WERI-Rb-1 (cell line): ENCODE data around the gene KLHDC10.
"Not testable (repeated sequence)": the region's sequence is repeated elsewhere in the genome, so short reads cannot be mapped to it uniquely, and the experiment has no call there.

ENCODE experiments used
- DNase-seq: peaks from one replicate; pipeline ENCODE4 v3.0.0-alpha.2; 2020
- H3K27ac ChIP-seq: fragments of 250-450 bp; sonication (Bioruptor Pico); 2 replicates; pipeline ENCODE4 v1.5.1; 2020; ENCODE audit warnings: mild to moderate bottlenecking, moderate library complexity
- H3K27me3 ChIP-seq: fragments of 250-450 bp; sonication (Bioruptor Pico); 2 replicates; pipeline ENCODE4 v1.5.1; 2021; ENCODE audit warnings: mild to moderate bottlenecking, low read depth, moderate library complexity; ENCODE audit not compliant: insufficient read depth, severe bottlenecking
- H3K36me3 ChIP-seq: fragments of 250-450 bp; sonication (Bioruptor Pico); 2 replicates; pipeline ENCODE4 v1.5.1; 2020; ENCODE audit warnings: mild to moderate bottlenecking, moderate library complexity
- H3K4me3 ChIP-seq: 2 replicates; pipeline ENCODE4 v1.5.1; 2011; ENCODE audit warnings: low read depth, mild to moderate bottlenecking, control low read depth, low read length
- H3K9me3 ChIP-seq: fragments of 250-450 bp; sonication (Bioruptor Pico); 2 replicates; pipeline ENCODE4 v1.5.1; 2021; ENCODE audit warnings: mild to moderate bottlenecking, moderate library complexity; ENCODE audit not compliant: severe bottlenecking
- CTCF ChIP-seq: IDR thresholded peaks from 2 replicates; pipeline ENCODE4 v1.5.1; 2011; ENCODE audit warnings: low read depth, mild to moderate bottlenecking, control low read depth, inconsistent platforms, low read length

KLHDC10 gene

DNA sequence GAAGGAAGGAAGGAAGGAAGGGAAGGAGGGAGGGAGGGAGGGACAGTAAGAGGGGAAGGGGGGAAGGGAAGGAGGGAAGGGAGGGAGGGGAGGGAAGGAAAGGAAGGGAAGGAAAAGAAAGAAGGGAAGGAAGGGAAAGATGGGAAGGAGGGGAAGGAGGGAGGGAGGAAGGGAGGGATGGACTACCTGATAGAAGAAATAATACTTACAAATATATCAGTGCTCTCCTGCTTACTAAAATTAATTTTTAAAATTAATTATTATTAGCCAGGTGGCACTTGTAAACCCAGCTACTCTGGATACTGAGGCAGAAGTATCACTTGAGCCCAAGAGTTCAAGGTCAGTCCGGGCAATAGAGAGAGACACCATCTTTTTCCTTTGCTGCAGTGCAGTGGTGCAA is 37.6 kb upstream of the KLHDC10 start:
- Histone ChIP-seq H3K36me3 (peaks cover 34% of the 10 kb centered on the region), H3K27ac (no peak overlapping the region), H3K9me3 (no peaks in the 10 kb centered on the region), H3K27me3 (no peaks in the 10 kb centered on the region), H3K4me3 (no peak overlapping the region)
- TF ChIP-seq CTCF, result no peak
- DNase-seq, result no peak

DNA sequence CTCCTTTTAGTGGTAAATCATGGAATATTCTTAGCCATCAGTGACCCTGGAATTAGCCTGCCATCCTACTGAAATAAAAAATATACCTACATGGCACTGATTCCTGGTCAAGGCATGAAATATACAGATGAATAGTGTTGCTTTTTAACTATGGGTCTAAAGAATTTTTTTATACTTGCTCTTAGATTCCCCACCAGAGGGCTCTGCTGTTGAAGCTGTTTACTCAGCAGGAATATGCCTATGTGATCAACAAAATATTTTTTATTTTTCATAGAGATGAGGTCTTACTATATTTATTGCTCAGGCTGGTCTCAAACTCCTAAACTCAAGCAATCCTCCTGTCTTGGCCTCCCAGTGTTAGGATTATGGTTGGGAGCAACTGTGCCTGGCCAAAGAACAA is 32.6 kb upstream of the KLHDC10 start:
- Histone ChIP-seq H3K36me3 (peaks cover 28% of the 10 kb centered on the region), H3K9me3 (no peaks in the 10 kb centered on the region), H3K27ac (no peak overlapping the region), H3K4me3 (no peak overlapping the region), H3K27me3 (no peaks in the 10 kb centered on the region)
- no peak for DNase-seq
- no peak for TF ChIP-seq CTCF

GRCh38 chr7:130040576-130040975 is 29.8 kb upstream of the KLHDC10 start:
- Histone ChIP-seq H3K27me3 (no peaks in the 10 kb centered on the region), H3K27ac (no peak overlapping the region), H3K4me3 (no peak overlapping the region), H3K9me3 (no peaks in the 10 kb centered on the region), H3K36me3 (peaks cover 40% of the 10 kb centered on the region)
- no peak for DNase-seq
- TF ChIP-seq CTCF, result no peak

- H3K36me3 ChIP-seq, result peaks cover 25% of the 10 kb centered on the region
- no peaks in the 10 kb centered on the region for H3K27me3 ChIP-seq
- no peak for DNase-seq
- H3K27ac ChIP-seq, result no peak overlapping the region
- no peaks in the 10 kb centered on the region for H3K9me3 ChIP-seq
- no peak overlapping the region for H3K4me3 ChIP-seq
- TF ChIP-seq CTCF, result no peak
These were observed 22.5 kb upstream of the KLHDC10 start for GRCh38 chr7:130047831-130048230.

GRCh38 chr7:130048906-130049305 is 21.4 kb upstream of the KLHDC10 start:
- H3K27me3 ChIP-seq, result no peaks in the 10 kb centered on the region
- no peak for TF ChIP-seq CTCF
- H3K4me3 ChIP-seq, result no peak overlapping the region
- H3K9me3 ChIP-seq, result no peaks in the 10 kb centered on the region
- no peak for DNase-seq
- H3K36me3 ChIP-seq, result peaks cover 19% of the 10 kb centered on the region
- no peak overlapping the region for H3K27ac ChIP-seq

DNA sequence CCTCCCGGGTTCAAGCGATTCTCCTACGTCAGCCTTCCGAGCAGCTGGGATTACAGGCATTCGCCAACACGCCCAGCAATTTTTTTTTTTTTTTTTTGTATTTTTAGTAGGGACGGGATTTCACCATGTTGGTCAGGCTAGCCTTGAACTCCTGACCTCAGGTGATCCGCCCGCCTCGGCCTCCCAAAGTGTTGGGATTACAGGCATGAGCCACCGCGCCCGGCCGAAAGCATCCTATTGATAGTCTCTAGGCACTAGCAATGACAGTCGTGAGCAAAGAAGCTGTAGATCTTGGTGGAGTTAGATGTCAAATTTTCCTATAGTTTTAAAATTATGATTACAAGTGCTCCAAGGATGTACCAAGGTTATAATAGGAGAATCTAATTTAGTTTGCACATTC is 18.1 kb upstream of the KLHDC10 start:
- H3K27ac ChIP-seq, H3K9me3 ChIP-seq, DNase-seq, H3K36me3 ChIP-seq, H3K4me3 ChIP-seq, H3K27me3 ChIP-seq: not testable (repeated sequence)

GRCh38 chr7:130055198-130055597 is 15.1 kb upstream of the KLHDC10 start:
- H3K9me3 ChIP-seq, H3K27me3 ChIP-seq, H3K36me3 ChIP-seq, DNase-seq, H3K27ac ChIP-seq, H3K4me3 ChIP-seq: not testable (repeated sequence)
